Activated CD8-positive, alpha-beta memory T cell treated with anti-CD3 and anti-CD28 coated beads, Interleukin-2, amount 50 U/mL, for 1 hour (primary cell): ENCODE data around the gene REC8.

Source experiments
- DNase-seq: peaks from one replicate; pipeline ENCODE4 v3.0.0-alpha.2; 2020; ENCODE audit errors: extremely low read depth

Gene REC8, protein sequence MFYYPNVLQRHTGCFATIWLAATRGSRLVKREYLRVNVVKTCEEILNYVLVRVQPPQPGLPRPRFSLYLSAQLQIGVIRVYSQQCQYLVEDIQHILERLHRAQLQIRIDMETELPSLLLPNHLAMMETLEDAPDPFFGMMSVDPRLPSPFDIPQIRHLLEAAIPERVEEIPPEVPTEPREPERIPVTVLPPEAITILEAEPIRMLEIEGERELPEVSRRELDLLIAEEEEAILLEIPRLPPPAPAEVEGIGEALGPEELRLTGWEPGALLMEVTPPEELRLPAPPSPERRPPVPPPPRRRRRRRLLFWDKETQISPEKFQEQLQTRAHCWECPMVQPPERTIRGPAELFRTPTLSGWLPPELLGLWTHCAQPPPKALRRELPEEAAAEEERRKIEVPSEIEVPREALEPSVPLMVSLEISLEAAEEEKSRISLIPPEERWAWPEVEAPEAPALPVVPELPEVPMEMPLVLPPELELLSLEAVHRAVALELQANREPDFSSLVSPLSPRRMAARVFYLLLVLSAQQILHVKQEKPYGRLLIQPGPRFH

GRCh38 chr14:24171422-24172260 lies at the start of gene REC8:
Gene REC8 (plus strand): TSS chr14:24172080. CDS start chr14:24172553, 473 bp downstream.
- peak; percentile 58 for DNase-seq

DNA sequence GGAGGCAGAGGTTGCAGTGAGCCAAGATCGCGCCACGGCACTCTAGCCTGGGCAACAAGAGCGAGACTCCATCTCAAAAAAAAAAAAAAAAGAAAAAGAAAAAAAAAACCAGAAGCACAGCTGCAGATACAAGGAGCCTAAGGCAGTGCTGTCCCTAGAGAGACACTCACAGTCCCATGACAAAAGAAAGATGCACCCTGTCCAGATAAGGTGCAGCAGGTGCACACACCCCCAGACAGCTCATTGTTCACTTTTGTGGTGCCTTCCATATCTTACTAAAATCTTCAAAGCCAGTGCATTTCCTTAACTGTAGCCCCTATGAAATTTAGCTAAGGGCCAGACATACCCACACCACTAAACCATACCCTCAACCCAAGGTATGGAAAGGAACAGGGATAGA lies 49.5 kb upstream of the REC8 start:
- DNase-seq = no peak

- DNase-seq = no peak
Measured at GRCh38 chr14:24122898-24123297, 49.0 kb upstream of the REC8 start.

DNA sequence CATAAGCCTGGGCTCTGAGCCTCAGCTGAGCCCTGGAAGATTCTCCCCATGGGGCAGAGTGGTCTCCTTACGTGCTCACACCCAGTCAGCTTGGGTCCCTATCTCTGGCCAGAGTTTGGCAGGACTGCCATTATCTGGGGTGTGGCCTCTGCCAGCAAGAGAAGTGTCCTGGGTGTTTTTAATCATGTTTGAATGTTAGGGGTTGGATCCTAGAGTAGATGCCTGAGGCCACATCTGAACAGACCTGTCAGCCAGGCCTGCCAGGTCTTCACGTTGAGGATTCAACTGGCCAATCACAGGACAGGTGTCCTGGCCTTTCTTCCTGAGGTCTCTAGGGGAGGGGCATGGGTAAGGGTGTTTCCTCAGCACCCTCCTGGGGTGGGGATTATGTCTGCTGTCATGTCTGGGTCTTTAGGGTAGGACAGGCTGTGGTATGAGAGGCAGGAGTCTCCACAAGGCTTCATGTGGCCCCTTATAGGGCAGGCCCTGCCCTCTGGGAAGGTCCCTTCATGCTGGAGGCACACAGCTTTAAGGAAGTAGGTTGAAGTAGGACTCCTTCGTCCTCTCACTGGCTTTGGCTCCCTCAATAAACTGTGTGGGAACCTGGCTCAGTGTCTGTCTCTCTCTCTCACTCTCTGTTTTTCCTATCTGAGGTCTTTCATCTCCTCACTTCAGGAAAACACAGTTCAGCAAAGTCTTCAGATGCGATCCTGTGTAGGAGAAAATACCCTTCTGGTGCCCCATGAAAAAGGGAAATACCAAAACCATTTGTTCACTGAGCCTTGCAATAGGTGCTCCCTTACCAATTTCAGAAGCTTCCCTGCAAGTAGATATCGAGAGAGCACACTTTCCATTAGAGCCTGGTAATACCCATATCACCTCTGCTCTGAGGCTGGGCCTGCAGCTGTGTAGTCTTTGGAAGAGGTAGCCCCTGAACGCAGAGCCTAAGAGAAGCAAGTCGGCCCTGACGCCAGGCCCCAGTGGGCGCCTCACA lies 48.2 kb upstream of the REC8 start:
- DNase-seq = no peak

DNA sequence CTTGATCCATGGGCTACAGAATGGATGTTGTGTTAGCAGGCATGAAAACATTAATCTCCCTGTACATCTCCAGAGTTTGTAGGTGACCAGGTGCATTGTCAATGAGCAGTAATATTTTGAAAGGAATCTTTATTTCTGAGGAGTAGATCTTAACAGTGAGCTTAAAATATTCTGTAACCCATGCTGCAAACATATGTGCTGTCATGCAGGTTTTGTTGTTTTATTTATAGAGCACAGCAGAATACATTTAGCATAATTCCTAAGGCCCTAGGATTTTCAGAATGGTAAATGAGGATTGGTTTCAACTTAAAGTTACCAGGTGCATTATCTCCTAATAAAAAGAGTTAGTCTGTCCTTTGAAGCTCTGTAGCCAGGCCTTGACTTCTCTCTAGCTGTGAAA lies 44.9 kb upstream of the REC8 start:
- no peak for DNase-seq

- no peak for DNase-seq
Measured at GRCh38 chr14:24127673-24128072, 44.2 kb upstream of the REC8 start.

GRCh38 chr14:24129410-24129998 lies 42.4 kb upstream of the REC8 start:
- DNase-seq = no peak

DNA sequence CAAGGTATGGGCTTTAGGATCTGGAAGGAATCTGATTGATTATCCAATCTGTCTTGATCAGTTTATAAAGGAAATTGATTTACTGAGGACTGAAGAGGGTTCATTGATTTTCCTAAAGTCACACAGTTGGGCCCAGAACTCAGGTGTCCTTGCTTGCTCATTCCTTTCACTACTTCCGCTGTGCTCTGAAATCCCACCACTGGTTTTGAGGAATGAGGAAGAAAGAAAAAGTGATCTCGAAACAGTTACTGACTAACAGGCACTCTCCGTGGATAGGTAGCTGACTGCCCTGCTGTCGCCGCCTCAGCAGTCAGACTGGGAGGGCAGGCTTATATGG lies 41.5 kb upstream of the REC8 start, which contains the start of gene FITM1:
Gene FITM1, plus strand, starts transcription at position 280 of the 337 bp plus-strand sequence. CDS start 905 bp downstream, outside the sequence.
- no peak for DNase-seq

DNA sequence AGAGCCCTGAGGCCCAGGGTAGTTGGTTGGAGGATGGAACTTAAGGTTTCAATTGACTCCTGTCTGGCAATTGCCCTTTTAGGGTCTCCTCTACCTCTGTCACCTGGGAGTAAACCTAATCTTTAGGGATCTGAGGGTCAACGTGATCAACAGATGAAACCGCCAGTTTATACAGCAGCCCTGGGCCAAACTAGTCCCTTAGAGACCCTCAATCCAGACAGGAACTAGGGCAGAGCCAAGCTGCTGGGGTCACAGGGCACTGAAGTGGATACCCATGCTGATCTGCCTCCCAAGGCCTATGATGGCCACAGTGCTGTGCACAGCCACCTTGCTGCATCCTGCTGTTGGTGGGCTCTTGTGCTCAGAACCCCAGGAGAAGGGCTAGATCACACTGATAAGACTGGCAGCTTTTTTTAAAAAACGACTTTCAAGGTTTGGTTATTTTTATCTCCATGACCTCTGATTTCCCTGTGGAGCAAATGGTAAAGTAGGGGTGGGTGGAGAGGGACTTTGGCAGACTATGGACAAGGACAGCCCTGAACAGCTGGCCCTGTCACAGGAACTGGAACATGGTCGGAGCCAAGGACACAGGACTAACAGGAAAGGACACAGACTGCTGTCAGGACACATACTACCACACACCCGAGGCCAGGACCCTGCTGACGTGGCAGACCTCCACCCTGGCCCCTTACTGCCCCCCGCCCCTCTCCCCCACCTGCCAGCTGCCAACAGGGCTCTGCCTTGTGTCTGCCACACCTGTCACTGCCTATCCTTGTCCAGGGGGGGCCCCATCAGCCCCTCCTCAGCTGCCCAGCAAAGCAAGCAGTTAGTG lies 40.9 kb upstream of the REC8 start:
- no peak for DNase-seq

DNA sequence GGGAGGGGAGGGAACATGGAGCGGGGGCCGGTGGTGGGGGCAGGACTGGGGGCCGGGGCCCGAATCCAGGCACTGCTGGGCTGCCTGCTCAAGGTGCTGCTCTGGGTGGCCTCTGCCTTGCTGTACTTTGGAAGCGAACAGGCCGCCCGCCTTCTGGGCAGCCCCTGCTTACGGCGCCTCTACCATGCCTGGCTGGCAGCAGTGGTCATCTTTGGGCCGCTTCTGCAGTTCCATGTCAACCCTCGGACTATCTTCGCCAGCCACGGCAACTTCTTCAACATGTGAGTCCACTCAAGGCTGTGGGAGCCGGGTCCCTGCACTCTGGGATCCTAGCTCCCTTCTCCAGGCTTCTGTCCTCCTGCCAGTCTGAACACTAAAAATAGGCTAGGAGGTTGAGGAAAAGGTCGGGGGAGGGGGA lies 40.3 kb upstream of the REC8 start:
- no peak for DNase-seq

GRCh38 chr14:24132061-24132685 lies 39.7 kb upstream of the REC8 start:
- no peak for DNase-seq

GRCh38 chr14:24132976-24133375 lies 38.9 kb upstream of the REC8 start:
- no peak for DNase-seq

DNA sequence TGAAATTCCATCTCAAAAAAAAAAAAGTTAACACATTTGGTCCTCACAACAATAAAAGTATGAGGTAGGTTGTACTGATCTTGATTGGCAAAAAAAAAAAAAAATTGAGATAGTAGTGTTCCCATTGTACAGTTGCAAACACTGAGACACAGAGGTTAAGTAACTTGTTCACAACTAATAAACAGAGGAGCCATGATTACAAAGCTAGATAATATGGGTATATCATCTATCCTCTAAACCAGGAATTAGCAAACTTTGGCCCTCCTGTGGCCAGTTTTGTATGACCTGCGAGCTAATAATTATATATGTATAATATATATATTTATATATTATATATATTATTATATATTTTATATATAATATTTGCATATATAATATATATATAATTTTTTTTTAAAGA lies 38.1 kb upstream of the REC8 start:
- no peak for DNase-seq

DNA sequence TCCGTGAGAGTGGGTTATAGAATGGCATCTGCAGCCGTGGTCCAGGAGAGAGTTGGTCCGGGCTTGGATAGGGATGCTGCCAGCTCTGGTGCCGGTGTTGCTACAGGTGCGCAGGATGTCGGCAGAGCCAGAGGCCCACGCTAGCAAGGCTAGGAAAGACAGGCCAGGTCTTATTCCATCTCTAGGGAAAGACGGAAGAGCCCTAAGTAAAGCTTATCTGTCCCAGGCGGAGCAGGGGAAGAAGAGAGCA lies 36.4 kb upstream of the REC8 start:
- no peak for DNase-seq

GRCh38 chr14:24135834-24136683 lies 35.8 kb upstream of the REC8 start, which contains the start of gene PSME1:
Gene PSME1 (plus strand): TSS chr14:24136194. CDS start chr14:24136263, 69 bp downstream.
- peak; percentile 68 for DNase-seq

DNA sequence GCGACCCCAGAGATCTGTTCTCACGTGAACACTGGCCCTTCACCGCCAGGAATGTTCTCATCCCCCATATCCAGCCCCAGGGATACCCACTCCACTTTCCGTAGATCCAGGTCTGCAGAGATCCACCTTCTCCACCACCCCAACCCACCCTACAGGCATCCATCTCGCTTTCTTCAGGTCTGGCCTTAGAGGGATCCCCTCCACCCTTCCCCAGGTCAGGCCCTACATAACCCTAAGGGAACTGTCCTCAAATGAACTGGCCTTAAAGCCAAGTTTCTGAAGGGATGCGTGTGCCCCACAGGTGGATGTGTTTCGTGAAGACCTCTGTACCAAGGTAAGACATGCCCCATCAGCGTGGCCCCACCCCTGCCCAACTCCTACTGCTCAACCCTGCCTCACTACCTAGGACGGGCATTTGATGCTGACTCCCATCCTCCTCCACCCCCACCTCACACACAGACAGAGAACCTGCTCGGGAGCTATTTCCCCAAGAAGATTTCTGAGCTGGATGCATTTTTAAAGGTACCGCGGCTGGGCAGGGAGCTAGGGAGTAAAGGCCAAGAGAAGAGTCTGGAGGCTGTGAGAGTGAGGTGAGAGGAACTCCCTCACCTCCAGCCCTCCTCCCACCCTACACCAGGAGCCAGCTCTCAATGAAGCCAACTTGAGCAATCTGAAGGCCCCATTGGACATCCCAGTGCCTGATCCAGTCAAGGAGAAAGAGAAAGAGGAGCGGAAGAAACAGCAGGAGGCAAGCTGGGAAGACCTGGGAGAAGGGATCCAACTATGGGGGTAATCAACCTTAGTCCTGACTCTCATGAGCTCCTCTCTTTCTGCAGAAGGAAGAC lies 35.0 kb upstream of the REC8 start:
- DNase-seq = no peak

- DNase-seq = no peak
Measured at GRCh38 chr14:24137529-24138395, 34.1 kb upstream of the REC8 start.
